Body of pancreas (tissue), 4 donors: Measurements from ENCODE around the gene C4orf36.

Source experiments
- POLR2A ChIP-seq, 3 donors: fragments of 450-650 bp; IDR thresholded peaks; one replicate each; pipeline ENCODE4 v1.6.1; 2016; ENCODE audit warnings: antibody characterized with exemption in 3 of 3, mild to moderate bottlenecking in 2 of 3
- TF ChIP-seq, protein P1 (sequence below), 7 experiments: fragments of 450-650 bp in 4 of 7; fragments of 200-600 bp in 3 of 7; sonication (generic) in 3 of 7; IDR thresholded peaks; one replicate each; pipeline ENCODE4 v1.5.1; 2016 to 2019; ENCODE audit warnings: antibody characterized with exemption in 7 of 7

DNA sequence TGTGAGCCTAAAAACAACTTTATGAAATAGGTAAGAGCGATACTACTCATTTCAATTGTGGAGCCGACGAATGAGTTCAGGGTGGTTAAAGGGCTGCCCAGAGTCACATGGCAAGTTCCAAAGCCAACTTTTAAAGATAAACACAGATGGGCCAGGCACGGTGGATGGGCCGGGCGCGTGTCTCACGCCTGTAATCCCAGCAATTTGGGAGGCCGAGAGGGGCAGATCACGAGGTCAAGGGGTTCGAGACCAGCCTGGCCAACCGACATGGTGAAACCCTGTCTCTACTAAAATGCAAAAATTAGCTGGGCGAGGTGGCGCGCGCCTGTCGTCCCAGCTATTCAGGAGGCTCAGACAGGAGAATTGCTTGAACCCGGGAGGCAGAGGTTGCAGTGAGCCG is 914 bp upstream of the C4orf36 start:
- TF ChIP-seq, protein P1, sequence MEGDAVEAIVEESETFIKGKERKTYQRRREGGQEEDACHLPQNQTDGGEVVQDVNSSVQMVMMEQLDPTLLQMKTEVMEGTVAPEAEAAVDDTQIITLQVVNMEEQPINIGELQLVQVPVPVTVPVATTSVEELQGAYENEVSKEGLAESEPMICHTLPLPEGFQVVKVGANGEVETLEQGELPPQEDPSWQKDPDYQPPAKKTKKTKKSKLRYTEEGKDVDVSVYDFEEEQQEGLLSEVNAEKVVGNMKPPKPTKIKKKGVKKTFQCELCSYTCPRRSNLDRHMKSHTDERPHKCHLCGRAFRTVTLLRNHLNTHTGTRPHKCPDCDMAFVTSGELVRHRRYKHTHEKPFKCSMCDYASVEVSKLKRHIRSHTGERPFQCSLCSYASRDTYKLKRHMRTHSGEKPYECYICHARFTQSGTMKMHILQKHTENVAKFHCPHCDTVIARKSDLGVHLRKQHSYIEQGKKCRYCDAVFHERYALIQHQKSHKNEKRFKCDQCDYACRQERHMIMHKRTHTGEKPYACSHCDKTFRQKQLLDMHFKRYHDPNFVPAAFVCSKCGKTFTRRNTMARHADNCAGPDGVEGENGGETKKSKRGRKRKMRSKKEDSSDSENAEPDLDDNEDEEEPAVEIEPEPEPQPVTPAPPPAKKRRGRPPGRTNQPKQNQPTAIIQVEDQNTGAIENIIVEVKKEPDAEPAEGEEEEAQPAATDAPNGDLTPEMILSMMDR (IDR thresholded peaks at IDR 0.05): no peak
- no peak for TF ChIP-seq POLR2A (IDR thresholded peaks at IDR 0.05)
